ENCODE measurements around the gene TARS3.
"Not testable (repeated sequence)": the region's sequence is repeated elsewhere in the genome, so short reads cannot be mapped to it uniquely, and the experiment has no call there.

GRCh38 chr15:101734837-101735236 lies 10.6 kb upstream of the TARS3 start:
- TF ChIP-seq CTCF (IDR thresholded peaks at IDR 0.05 in 8 of 11, conservative IDR thresholded peaks at IDR 0.05 in 3 of 11); POLR2A (IDR thresholded peaks at IDR 0.05): not testable (repeated sequence)
